Measurements from ENCODE around the gene NR2F2.

- TF ChIP-seq, protein P1, sequence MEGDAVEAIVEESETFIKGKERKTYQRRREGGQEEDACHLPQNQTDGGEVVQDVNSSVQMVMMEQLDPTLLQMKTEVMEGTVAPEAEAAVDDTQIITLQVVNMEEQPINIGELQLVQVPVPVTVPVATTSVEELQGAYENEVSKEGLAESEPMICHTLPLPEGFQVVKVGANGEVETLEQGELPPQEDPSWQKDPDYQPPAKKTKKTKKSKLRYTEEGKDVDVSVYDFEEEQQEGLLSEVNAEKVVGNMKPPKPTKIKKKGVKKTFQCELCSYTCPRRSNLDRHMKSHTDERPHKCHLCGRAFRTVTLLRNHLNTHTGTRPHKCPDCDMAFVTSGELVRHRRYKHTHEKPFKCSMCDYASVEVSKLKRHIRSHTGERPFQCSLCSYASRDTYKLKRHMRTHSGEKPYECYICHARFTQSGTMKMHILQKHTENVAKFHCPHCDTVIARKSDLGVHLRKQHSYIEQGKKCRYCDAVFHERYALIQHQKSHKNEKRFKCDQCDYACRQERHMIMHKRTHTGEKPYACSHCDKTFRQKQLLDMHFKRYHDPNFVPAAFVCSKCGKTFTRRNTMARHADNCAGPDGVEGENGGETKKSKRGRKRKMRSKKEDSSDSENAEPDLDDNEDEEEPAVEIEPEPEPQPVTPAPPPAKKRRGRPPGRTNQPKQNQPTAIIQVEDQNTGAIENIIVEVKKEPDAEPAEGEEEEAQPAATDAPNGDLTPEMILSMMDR (IDR thresholded peaks at IDR 0.05; ENCODE audit: low read length): no peak
- no peak for TF ChIP-seq EZH2 (IDR thresholded peaks at IDR 0.05; ENCODE audit: borderline replicate concordance, low read length)
These were observed 4.4 kb downstream of the NR2F2 start for GRCh38 chr15:96334705-96335410.

All from OCI-LY1 (cell line).